ENCODE measurements around the gene YIPF6.

- no peak for TF ChIP-seq CTCF (IDR thresholded peaks at IDR 0.05)
- no peak for TF ChIP-seq EP300 (IDR thresholded peaks at IDR 0.05)
- no peak for TF ChIP-seq POLR2AphosphoS5 (IDR thresholded peaks at IDR 0.05)
- TF ChIP-seq POLR2A (IDR thresholded peaks at IDR 0.05): no peak
Measured at GRCh38 chrX:68574240-68574639, 75.4 kb downstream of the YIPF6 start.
